Measurements from ENCODE around the gene TNFRSF25. TPM values are rescaled to one million over a fixed set of nuclear protein-coding genes. Genes with fewer than 3 reads are reported as not detected.
A peak's percentile ranks its signal among the peaks of the same experiment; 100 is the strongest.

TNFRSF25 gene
- total RNA-seq, 1 experiment from 2014 or later = 19.5 TPM

DNA sequence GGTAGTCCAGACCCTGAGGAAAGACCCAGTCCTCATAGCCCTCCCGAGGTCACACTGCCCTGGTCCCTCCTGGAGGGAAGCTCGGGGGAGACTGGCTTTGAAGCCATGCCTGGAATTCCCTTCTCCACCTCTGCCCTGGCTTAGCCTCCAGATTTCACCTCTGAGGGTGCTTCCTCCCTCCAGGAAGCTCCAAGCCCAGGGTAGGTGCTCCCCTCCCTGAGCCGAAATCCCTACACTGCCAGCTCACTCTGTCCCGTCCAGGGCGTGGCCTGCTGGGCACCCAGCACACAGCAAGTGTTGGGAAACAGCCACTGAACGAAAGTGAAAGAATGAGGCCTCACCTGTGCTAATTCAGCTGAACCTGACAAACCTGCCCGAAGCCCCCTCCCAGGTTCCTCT lies 6.0 kb upstream of the TNFRSF25 start:
- Mint-ChIP-seq H3K27ac (no peak overlapping the region), H3K4me3 (peak overlapping the region; percentile 41), H3K9me3 (no peaks in the 10 kb centered on the region), H3K27me3 (ENCODE audit: low read depth) (no peaks in the 10 kb centered on the region), H3K4me1 (peaks cover 30% of the 10 kb centered on the region), H3K36me3 (peaks cover 24% of the 10 kb centered on the region)
- DNase-seq (ENCODE audit: low spot score) (no peak), ATAC-seq (no peak)
- CTCF ChIA-PET = interaction anchor here (0.7 to 6.3 kb wide), 24 partner anchors 8 to 384 kb away, joined by 3 to 73 read pairs (median 6); no protein-coding TSS in a partner anchor
- POLR2A ChIA-PET = interaction anchor here (2.0 kb wide), 1 partner anchor 14 kb away, joined by 10 read pairs; no protein-coding TSS in a partner anchor
- TF ChIP-seq AFF4 (CRISPR knock-in tag; IDR thresholded peaks at IDR 0.05; ENCODE audit: borderline replicate concordance) = no peak
- TF ChIP-seq GRHL2 (CRISPR knock-in tag; IDR thresholded peaks at IDR 0.05; ENCODE audit: insufficient replicate concordance, severe bottlenecking) = no peak
- no peak for TF ChIP-seq SOX15 (CRISPR knock-in tag; IDR thresholded peaks at IDR 0.05)
- no peak for TF ChIP-seq GTF2I (CRISPR knock-in tag; conservative IDR thresholded peaks at IDR 0.05)
- TF ChIP-seq OVOL2 (CRISPR knock-in tag; IDR thresholded peaks at IDR 0.05; ENCODE audit: borderline replicate concordance) = no peak
- TF ChIP-seq, protein P1, sequence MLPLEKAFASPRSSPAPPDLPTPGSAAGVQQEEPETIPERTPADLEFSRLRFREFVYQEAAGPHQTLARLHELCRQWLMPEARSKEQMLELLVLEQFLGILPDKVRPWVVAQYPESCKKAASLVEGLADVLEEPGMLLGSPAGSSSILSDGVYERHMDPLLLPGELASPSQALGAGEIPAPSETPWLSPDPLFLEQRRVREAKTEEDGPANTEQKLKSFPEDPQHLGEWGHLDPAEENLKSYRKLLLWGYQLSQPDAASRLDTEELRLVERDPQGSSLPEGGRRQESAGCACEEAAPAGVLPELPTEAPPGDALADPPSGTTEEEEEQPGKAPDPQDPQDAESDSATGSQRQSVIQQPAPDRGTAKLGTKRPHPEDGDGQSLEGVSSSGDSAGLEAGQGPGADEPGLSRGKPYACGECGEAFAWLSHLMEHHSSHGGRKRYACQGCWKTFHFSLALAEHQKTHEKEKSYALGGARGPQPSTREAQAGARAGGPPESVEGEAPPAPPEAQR (CRISPR knock-in tag; IDR thresholded peaks at IDR 0.05) = no peak
- TF ChIP-seq, protein P2, sequence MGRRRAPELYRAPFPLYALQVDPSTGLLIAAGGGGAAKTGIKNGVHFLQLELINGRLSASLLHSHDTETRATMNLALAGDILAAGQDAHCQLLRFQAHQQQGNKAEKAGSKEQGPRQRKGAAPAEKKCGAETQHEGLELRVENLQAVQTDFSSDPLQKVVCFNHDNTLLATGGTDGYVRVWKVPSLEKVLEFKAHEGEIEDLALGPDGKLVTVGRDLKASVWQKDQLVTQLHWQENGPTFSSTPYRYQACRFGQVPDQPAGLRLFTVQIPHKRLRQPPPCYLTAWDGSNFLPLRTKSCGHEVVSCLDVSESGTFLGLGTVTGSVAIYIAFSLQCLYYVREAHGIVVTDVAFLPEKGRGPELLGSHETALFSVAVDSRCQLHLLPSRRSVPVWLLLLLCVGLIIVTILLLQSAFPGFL (CRISPR knock-in tag; IDR thresholded peaks at IDR 0.05; ENCODE audit: borderline replicate concordance) = no peak
- no peak for TF ChIP-seq GABPB1 (CRISPR knock-in tag; IDR thresholded peaks at IDR 0.05)
- no peak for TF ChIP-seq PRRX2 (CRISPR knock-in tag; IDR thresholded peaks at IDR 0.05)
- TF ChIP-seq ZNF281 (CRISPR knock-in tag; IDR thresholded peaks at IDR 0.05) = no peak
- TF ChIP-seq, protein P3, sequence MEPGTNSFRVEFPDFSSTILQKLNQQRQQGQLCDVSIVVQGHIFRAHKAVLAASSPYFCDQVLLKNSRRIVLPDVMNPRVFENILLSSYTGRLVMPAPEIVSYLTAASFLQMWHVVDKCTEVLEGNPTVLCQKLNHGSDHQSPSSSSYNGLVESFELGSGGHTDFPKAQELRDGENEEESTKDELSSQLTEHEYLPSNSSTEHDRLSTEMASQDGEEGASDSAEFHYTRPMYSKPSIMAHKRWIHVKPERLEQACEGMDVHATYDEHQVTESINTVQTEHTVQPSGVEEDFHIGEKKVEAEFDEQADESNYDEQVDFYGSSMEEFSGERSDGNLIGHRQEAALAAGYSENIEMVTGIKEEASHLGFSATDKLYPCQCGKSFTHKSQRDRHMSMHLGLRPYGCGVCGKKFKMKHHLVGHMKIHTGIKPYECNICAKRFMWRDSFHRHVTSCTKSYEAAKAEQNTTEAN (CRISPR knock-in tag; IDR thresholded peaks at IDR 0.05) = no peak
- TF ChIP-seq ZNF219 (CRISPR knock-in tag; IDR thresholded peaks at IDR 0.05; ENCODE audit: borderline replicate concordance) = no peak
- TF ChIP-seq ATF3 (CRISPR knock-in tag; conservative IDR thresholded peaks at IDR 0.05) = no peak
- no peak for TF ChIP-seq CTCF (IDR thresholded peaks at IDR 0.05)
- TF ChIP-seq NR3C1 (CRISPR knock-in tag; conservative IDR thresholded peaks at IDR 0.05; ENCODE audit: low read depth) = no peak
- no peak for TF ChIP-seq ZNF232 (CRISPR knock-in tag; IDR thresholded peaks at IDR 0.05)
- TF ChIP-seq AR (CRISPR knock-in tag; IDR thresholded peaks at IDR 0.05) = no peak
